ENCODE results near the gene CAMK2G.
A peak's percentile ranks its signal among the peaks of the same experiment; 100 is the strongest.

CAMK2G gene

DNA sequence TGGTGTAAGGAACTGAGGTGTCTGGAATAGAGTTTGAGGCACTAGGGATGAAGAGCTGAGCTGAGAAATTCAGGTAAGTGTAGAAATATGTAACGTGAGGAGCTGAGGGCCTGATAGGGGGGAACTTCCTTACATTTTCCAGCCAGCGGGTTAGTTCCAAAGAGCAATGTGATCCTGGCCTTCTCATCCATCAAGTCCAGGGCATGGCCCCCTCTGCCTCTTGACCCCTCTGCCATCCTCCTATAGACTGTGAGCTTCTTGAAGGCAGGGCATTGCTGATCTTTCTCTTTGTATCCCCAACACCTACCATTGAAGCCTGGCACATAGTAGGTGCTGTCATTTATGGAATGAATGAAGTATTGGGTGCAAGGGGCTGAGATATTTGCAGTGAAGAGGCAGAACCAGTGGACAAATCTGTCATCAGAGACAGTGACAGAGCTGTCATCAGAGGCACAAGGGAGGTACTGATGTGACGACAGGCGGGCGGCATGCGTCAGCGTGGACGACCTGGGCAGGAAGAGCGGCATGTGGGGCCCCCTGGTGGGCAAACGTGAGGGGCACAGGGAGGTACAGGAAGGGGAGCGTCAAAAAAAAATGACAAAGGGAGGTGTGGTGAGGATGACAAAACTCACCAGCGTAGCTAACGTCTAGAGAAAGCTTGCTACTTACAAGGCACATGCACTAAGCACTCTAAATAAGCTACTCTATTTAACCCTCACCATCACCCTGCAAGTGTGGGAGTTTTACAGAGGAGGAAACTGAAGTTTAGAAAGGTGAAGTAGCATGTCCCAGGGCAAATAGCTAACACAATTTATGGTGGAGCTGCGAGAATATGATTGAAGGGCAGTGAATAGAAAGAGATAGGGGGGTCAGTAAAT, 5.2 kb upstream of the CAMK2G start:
- peak; percentile 61 for DNase-seq (ENCODE audit: low spot score)

DNA sequence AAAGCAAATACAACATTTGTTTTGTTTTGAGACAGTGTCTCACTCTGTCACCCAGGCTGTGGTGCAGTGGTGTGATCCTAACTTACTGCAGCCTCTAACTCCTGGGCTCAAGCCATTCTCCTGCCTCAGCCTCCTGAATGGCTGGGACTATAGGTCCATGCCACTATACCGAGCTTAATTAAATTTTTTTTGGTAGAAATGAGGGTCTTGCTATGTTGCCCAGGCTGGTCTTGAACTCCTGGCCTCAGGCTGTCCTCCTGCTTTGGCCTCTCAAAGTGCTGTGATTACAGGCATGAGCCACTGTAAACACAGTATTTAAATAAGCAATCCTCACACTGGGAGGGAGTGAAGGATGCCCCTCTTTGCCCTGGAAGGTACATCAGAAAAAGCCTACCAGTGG, 4.0 kb upstream of the CAMK2G start:
- DNase-seq (ENCODE audit: low spot score), result no peak

- no peak for DNase-seq (ENCODE audit: low spot score)
These were observed 3.3 kb upstream of the CAMK2G start for GRCh38 chr10:73877533-73878160.

GRCh38 chr10:73876971-73877370, 2.6 kb upstream of the CAMK2G start:
- no peak for DNase-seq (ENCODE audit: low spot score)

DNA sequence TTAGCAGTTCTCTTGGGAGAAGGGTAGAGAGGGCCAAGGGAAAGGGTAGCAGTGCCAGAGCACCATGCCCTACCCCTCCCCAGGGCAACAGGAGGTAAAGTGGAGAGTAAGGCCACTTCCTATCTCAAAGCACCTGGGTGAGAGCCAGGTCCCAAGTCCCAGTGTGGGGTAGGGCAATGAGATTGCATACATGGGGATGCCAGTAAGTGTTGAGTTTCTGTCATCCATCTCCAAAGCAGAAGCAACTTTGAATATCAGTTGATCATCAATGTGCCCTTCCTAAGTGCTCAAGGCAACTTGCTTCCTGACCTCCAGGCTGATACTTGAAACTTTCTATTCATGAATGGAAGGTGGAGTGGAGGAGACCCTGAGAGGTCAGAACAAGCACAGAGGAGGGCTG, 2.2 kb upstream of the CAMK2G start:
- no peak for DNase-seq (ENCODE audit: low spot score)

GRCh38 chr10:73876157-73876556, 1.8 kb upstream of the CAMK2G start:
- no peak for DNase-seq (ENCODE audit: low spot score)

DNA sequence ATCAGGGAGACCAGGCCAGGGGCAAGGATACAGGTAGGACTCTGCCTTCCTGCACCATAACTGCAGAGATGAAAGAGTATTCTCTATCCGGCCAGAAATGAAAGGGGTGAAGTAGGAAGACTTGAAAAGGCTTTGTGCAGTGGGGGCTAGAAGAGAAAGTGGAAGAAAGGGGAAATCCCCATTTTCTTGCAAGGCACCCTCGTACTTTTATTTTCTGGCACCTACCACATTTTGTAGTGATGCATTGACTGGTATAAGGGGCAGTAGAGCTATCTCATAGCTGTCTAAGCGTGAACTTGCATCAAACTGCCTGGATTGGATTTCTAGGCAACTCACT, 752 bp upstream of the CAMK2G start:
- no peak for DNase-seq (ENCODE audit: low spot score)

DNA sequence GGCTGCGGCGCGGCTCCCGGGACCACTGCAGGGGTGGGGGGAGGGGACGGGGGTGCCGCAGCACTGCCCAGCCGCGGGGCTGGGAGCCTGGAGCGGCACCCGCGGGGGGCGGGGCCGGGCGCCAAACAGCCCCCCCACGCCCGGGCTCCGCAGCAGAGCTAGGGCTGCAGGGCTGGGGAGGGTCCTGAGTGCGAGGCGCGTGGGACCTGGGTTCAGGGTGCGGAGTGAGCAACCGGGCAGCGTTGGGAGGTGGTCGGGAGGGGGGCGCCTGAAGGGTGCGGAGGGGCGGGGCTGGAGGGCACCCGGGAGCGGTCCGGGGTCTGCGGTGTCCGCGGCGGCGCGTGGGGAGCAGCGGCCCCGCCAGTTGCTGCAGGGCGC, 528 bp downstream of the CAMK2G start:
- DNase-seq (ENCODE audit: low spot score), result no peak

GRCh38 chr10:73873142-73873837, 1.1 kb downstream of the CAMK2G start:
- no peak for DNase-seq (ENCODE audit: low spot score)

GRCh38 chr10:73872190-73872710, 2.1 kb downstream of the CAMK2G start:
- DNase-seq (ENCODE audit: low spot score), result peak; percentile 18

DNA sequence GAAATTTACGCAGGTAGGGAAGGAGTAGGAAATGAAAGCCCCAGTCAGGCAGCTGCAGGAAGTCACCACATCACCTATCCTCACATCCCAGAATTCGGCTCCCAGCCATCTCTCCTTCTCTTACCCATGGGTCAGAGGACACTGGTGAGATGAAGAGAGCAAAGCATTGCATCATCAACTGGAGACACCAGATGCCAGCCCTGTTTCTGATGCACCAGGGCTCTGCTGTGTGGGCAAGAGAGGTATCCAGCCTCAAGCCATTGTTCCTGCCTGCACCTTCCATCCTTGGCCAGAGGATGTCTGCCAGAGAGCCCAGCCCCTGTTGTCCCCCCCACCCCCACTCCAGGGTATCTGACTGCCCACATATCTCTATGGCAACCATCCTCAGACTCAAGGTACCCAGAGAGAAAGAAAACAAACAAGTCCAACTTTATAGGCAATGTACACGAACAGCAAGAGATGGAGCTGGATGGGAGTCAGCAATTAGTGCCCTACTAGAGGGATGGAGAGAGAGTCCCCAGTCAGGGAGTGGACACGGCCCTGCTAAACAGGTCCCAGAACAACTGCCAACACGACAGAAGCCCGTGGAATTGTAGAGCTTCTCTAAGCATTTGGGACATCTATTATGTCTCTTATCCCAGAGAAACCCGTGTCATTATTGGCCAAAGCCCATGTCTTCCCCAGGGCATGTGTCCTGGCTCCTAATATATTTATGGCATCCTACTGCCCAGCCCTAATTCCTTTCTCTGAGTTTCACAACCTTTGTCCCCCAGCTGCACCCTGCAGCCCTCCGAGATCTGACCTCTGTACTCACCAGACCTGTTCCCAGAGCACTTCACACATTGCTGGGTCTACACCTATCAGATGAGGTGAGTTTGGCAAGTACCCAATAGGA, 2.8 kb downstream of the CAMK2G start:
- DNase-seq (ENCODE audit: low spot score), result no peak

DNA sequence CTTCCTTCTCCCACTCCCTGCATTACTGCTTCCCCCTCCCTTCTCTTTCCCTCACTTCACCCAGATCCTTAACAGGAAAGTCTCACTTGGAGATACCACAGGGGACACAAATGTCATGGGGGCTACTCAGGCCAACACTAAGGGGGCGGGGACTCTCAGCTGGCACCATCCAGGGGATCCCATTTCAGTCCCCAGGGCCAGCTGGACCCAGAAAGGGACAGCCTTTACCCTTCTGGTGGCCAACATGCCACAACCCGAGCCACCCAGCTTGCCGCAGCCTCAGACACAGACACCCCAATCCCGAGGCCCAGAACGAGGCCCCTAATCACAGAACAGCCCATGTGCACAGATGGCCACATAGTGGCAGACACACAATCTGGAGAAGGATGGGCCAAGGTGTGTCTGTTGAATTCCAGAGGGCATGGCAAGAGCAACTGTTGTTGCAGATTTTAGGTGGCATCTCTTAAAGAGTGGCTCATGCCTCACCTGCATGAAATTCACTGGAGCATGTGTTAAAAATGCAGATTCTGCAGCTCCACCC, 5.6 kb downstream of the CAMK2G start:
- DNase-seq (ENCODE audit: low spot score), result peak; percentile 57

DNA sequence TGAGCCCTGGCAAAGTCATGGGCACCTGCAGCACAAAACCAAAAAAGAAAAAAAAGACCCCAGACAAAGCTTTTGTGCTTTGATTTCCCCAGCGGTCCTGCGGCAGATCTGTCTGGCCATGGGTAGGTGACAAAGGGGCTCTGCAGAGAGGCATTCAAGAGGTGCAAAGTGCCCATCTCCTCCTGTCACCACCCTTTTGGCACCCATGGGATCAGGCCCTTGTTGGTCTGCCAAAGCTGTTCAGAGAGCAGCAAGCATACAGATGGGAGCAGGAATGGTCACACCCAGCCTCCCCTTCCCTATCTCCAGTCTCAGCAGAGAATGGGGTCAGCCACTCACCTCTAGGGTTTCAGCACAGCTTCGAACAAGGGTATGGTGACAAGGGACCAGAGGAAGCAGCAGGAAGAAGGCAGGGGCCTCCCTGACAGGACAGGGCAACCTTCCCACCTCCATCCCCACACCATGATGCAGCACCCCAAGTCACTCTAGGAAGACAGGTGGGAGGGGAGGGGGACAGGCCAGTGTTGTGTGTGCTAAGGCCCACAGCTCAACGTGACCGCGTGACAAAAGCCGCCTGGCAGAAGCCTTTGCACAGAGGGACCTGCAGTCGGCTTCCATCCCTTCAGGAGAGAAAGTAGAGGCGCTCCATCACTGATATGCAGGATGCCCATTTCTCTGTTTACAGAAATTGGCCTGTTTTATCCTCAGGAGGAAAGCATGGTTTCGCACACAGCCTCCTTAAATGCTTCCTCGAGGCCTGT, 6.3 kb downstream of the CAMK2G start:
- no peak for DNase-seq (ENCODE audit: low spot score)

- DNase-seq (ENCODE audit: low spot score), result peak; percentile 20
These were observed 7.1 kb downstream of the CAMK2G start for GRCh38 chr10:73867126-73867807.

DNA sequence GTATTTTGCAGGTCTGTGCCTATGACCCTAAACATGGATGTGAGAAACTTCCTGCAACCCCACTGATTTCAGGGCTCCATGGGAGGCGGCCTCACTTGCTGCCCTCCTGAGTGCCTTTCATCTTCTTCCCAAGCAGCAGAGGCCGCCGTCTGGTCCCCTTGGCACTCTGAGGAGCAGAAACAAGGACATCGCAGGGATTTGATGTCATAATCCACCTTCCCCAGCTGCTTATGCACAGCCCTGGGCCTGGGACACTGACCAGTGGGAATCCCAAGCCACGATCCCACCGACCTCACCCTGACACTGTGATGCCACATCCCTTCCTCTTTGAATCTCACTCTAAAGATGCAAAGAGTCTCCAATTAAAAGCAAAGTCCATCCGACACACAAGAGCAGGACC, 7.7 kb downstream of the CAMK2G start:
- no peak for DNase-seq (ENCODE audit: low spot score)

- DNase-seq (ENCODE audit: low spot score), result no peak
These were observed 8.6 kb downstream of the CAMK2G start for GRCh38 chr10:73865459-73866442.

GRCh38 chr10:73865107-73865458, 9.3 kb downstream of the CAMK2G start:
- no peak for DNase-seq (ENCODE audit: low spot score)

DNA sequence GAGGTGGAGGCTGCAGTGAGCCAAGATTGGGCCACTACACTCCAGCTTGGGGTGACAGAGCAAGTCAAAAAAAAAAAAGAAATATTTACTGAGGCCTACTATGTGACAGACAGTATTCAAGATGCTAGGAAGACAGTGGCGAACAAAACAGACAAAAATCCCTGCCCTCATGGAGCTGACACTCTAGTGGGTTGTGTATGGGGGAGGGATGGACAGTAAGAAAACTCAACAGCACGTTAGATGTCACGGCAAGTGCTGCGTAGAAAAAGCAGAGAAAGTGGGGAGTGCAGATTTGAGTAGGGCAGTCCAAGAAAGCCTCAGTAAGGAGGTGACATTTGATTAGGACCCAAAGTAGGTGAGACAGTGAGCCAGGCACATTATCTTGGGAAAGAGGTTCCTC, 10.1 kb downstream of the CAMK2G start:
- DNase-seq (ENCODE audit: low spot score), result no peak

All from cerebellar cortex (tissue), 1 donor.